ENCODE results near the gene OSBPL3. TPM values are rescaled to one million over a fixed set of nuclear protein-coding genes. Genes with fewer than 3 reads are reported as not detected.

The OSBPL3 gene
- total and polyA plus RNA-seq, 8 donors = 2.0 to 25.0 (median 9.9) TPM

GRCh38 chr7:24903559-24903958 is 76.4 kb downstream of the OSBPL3 start:
- TF ChIP-seq EP300 (IDR thresholded peaks at IDR 0.05) (no peak), CTCF (IDR thresholded peaks at IDR 0.05) (no peak), POLR2A (IDR thresholded peaks at IDR 0.05) (no peak), POLR2AphosphoS5 (IDR thresholded peaks at IDR 0.05) (no peak)
- Histone ChIP-seq H3K4me1 (peaks cover 5 to 43% (median 23%) of the 10 kb centered on the region in 4 donors), H3K4me3 (no peak overlapping the region), H3K27ac (no peak overlapping the region), H3K9me3 (no peaks in the 10 kb centered on the region), H3K36me3 (no peaks in the 10 kb centered on the region), H3K27me3 (no peaks in the 10 kb centered on the region)
- 94 to 98% (median 96%) methylated on average over 3 of the region's 3 CpGs for whole genome bisulfite sequencing, 5 donors
- intact Hi-C loops (cut with DNase I; ENCODE audit: low total_unique reads) = no loop called here
- DNase-seq = no peak

- DNase-seq = no peak
- no peaks in the 10 kb centered on the region for H3K27me3 ChIP-seq
- intact Hi-C loops (cut with DNase I; ENCODE audit: low total_unique reads) = no loop called here
- H3K36me3 ChIP-seq = no peaks in the 10 kb centered on the region
- H3K4me1 ChIP-seq = peaks cover 5 to 40% (median 21%) of the 10 kb centered on the region in 4 donors
- 78 to 95% (median 87%) methylated on average over 2 of the region's 2 CpGs for WGBS, 5 donors
- no peak overlapping the region for H3K4me3 ChIP-seq
- H3K27ac ChIP-seq = no peak overlapping the region
- H3K9me3 ChIP-seq = no peaks in the 10 kb centered on the region
- TF ChIP-seq POLR2AphosphoS5 (IDR thresholded peaks at IDR 0.05) = no peak
- no peak for TF ChIP-seq EP300 (IDR thresholded peaks at IDR 0.05)
- TF ChIP-seq CTCF (IDR thresholded peaks at IDR 0.05) = no peak
- no peak for TF ChIP-seq POLR2A (IDR thresholded peaks at IDR 0.05)
Observed at GRCh38 chr7:24902931-24903330, 77.0 kb downstream of the OSBPL3 start.

GRCh38 chr7:24902276-24902675 is 77.7 kb downstream of the OSBPL3 start:
- Histone ChIP-seq H3K4me3 (no peak overlapping the region), H3K27ac (no peak overlapping the region), H3K36me3 (no peaks in the 10 kb centered on the region), H3K9me3 (no peaks in the 10 kb centered on the region), H3K4me1 (peaks cover 5 to 33% (median 19%) of the 10 kb centered on the region in 4 donors), H3K27me3 (no peaks in the 10 kb centered on the region)
- 64 to 94% (median 89%) methylated on average over 2 of the region's 2 CpGs for WGBS, 5 donors
- DNase-seq = no peak
- TF ChIP-seq POLR2A (IDR thresholded peaks at IDR 0.05) (no peak), POLR2AphosphoS5 (IDR thresholded peaks at IDR 0.05) (no peak), CTCF (IDR thresholded peaks at IDR 0.05) (no peak)
- intact Hi-C loops (cut with DNase I; ENCODE audit: low total_unique reads) = no loop called here

GRCh38 chr7:24899905-24900304 is 80.1 kb downstream of the OSBPL3 start:
- H3K9me3 ChIP-seq = no peaks in the 10 kb centered on the region
- intact Hi-C loops (cut with DNase I; ENCODE audit: low total_unique reads) = no loop called here
- no peak overlapping the region for H3K27ac ChIP-seq
- TF ChIP-seq EP300 (IDR thresholded peaks at IDR 0.05) = no peak
- TF ChIP-seq CTCF (IDR thresholded peaks at IDR 0.05) = no peak
- no peak for TF ChIP-seq POLR2AphosphoS5 (IDR thresholded peaks at IDR 0.05)
- TF ChIP-seq POLR2A (IDR thresholded peaks at IDR 0.05) = no peak
- 64 to 83% (median 71%) methylated on average over 4 of the region's 4 CpGs for WGBS, 5 donors
- no peaks in the 10 kb centered on the region for H3K27me3 ChIP-seq
- no peak for DNase-seq
- peaks cover 0 to 13% (median 5%) of the 10 kb centered on the region in 4 donors for H3K4me1 ChIP-seq
- H3K4me3 ChIP-seq = no peak overlapping the region
- H3K36me3 ChIP-seq = no peaks in the 10 kb centered on the region
